Neural cell (in vitro differentiated cells): Measurements from ENCODE around the gene SV2C.

ENCODE experiments used
- CTCF ChIP-seq: fragments of 450-650 bp; IDR thresholded peaks from 2 replicates; pipeline ENCODE4 v1.5.1; 2014; ENCODE audit warnings: antibody characterized with exemption, mild to moderate bottlenecking, moderate library complexity; ENCODE audit not compliant: poor library complexity, severe bottlenecking
- EP300 ChIP-seq: fragments of 450-650 bp; conservative IDR thresholded peaks from 2 replicates; pipeline ENCODE4 v1.6.1; 2014; ENCODE audit warnings: antibody characterized with exemption, mild to moderate bottlenecking, moderate library complexity; ENCODE audit not compliant: poor library complexity, severe bottlenecking
- EZH2 ChIP-seq: fragments of 200-600, 300-800 bp; shearing (Covaris generic), sonication (generic); IDR thresholded peaks from 2 replicates; pipeline ENCODE4 v1.6.1; 2014; ENCODE audit warnings: antibody characterized with exemption, low read length, borderline replicate concordance, mild to moderate bottlenecking; ENCODE audit not compliant: insufficient read depth, poor library complexity, severe bottlenecking
- MXI1 ChIP-seq: fragments of 450-650 bp; conservative IDR thresholded peaks from 2 replicates; pipeline ENCODE4 v1.6.1; 2014; ENCODE audit warnings: antibody characterized with exemption, mild to moderate bottlenecking; ENCODE audit not compliant: poor library complexity, severe bottlenecking
- POLR2AphosphoS5 ChIP-seq: IDR thresholded peaks from 2 replicates; pipeline ENCODE4 v1.6.1; 2012
- RAD21 ChIP-seq: fragments of 450-650 bp; conservative IDR thresholded peaks from 2 replicates; pipeline ENCODE4 v1.6.1; 2014; ENCODE audit warnings: antibody characterized with exemption, mild to moderate bottlenecking, moderate library complexity
- REST ChIP-seq: IDR thresholded peaks from 2 replicates; pipeline ENCODE4 v1.6.1; 2012; ENCODE audit warnings: borderline replicate concordance
- SMC3 ChIP-seq: fragments of 450-650 bp; conservative IDR thresholded peaks from 2 replicates; pipeline ENCODE4 v1.6.1; 2014; ENCODE audit warnings: antibody characterized with exemption, mild to moderate bottlenecking, moderate library complexity; ENCODE audit not compliant: poor library complexity
- TAF1 ChIP-seq: IDR thresholded peaks from 2 replicates; pipeline ENCODE4 v1.6.1; 2012; ENCODE audit warnings: low read depth

DNA sequence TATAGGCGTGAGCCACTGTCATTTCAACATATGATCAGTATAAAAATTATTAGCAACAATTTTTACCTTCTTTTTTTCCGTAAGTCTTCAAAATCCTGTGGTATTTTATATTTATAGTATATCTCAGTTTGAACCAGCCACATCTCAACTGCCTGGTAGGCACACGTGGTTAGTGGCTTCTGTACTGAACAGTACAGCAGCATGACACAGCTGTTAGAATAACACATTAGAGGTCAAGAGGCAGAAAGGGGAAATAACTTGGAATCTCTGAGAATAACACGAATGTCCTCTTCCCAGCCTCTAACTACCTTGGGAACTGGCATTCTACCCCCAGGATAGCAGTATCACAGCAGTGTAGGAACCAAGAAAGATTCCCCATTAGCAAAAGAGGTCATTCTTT is 211.4 kb downstream of the SV2C start:
- no peak for TF ChIP-seq CTCF
- no peak for TF ChIP-seq EZH2
- TF ChIP-seq REST, result no peak
- no peak for TF ChIP-seq TAF1
- TF ChIP-seq POLR2AphosphoS5, result no peak
- no peak for TF ChIP-seq EP300
- TF ChIP-seq MXI1, result no peak
- TF ChIP-seq SMC3, result no peak
- no peak for TF ChIP-seq RAD21
